ENCODE results near the gene TOMM20L. TPM values are rescaled to one million over a fixed set of nuclear protein-coding genes. Genes with fewer than 3 reads are reported as not detected.

Gene TOMM20L
- total and polyA plus RNA-seq, 2 of the 13 experiments (the other 11 are each of a cell fraction or from before 2014, with no cell fraction given): 0.46 TPM; not detected in 1

GRCh38 chr14:58427281-58428117, 31.8 kb downstream of the TOMM20L start, which contains the start of the genes KIAA0586 and TIMM9 (continued):
- TF ChIP-seq SP4 (CRISPR knock-in tag; IDR thresholded peaks at IDR 0.05): peak; percentile 69
- TF ChIP-seq ZNF34 (CRISPR knock-in tag; IDR thresholded peaks at IDR 0.05; ENCODE audit: borderline replicate concordance): no peak
- no peak for TF ChIP-seq ZFX (CRISPR knock-in tag; IDR thresholded peaks at IDR 0.05; ENCODE audit: low read depth)
- TF ChIP-seq IRF1 (CRISPR knock-in tag; IDR thresholded peaks at IDR 0.05; ENCODE audit: low read depth): no peak
- peak; percentile 63 for TF ChIP-seq ATF1 (CRISPR knock-in tag; IDR thresholded peaks at IDR 0.05)
- TF ChIP-seq ZFP36L1 (CRISPR knock-in tag; IDR thresholded peaks at IDR 0.05): no peak
- no peak for TF ChIP-seq AKNA (CRISPR knock-in tag; IDR thresholded peaks at IDR 0.05; ENCODE audit: borderline replicate concordance)
- TF ChIP-seq MXI1 (IDR thresholded peaks at IDR 0.05; ENCODE audit: borderline replicate concordance, low read depth, low read length): peak; percentile 80; the same call in 1 of the 3 replicates
- TF ChIP-seq ZNF549 (CRISPR knock-in tag; IDR thresholded peaks at IDR 0.05): no peak
- no peak; the same call in 1 of the 2 replicates for TF ChIP-seq ZNF280D (CRISPR knock-in tag; IDR thresholded peaks at IDR 0.05)
- TF ChIP-seq PRDM10 (CRISPR knock-in tag; IDR thresholded peaks at IDR 0.05; ENCODE audit: low read depth): peak; percentile 97
- TF ChIP-seq ZNF629 (CRISPR knock-in tag; conservative IDR thresholded peaks at IDR 0.05): no peak
- peak; percentile 80 for TF ChIP-seq ZNF670 (CRISPR knock-in tag; IDR thresholded peaks at IDR 0.05; ENCODE audit: borderline replicate concordance)
- TF ChIP-seq HHEX (CRISPR knock-in tag; IDR thresholded peaks at IDR 0.05): peak; percentile 15; the same call in 1 of the 2 replicates

All from HepG2 (cell line).